HepG2 (cell line): ENCODE data around the gene CENPO. TPM values are rescaled to one million over a fixed set of nuclear protein-coding genes. Genes with fewer than 3 reads are reported as not detected.

ENCODE experiments used
- BATF2 ChIP-seq: sonication (generic); formaldehyde crosslinking; IDR thresholded peaks from 2 replicates; pipeline ENCODE4 v1.8.0; 2022; ENCODE audit warnings: mild to moderate bottlenecking, missing genetic modification reagents, moderate library complexity
- CEBPG ChIP-seq: IDR thresholded peaks from 2 replicates; pipeline ENCODE4 v1.6.1; 2016
- FOXK2 ChIP-seq: fragments of 450-650 bp; IDR thresholded peaks from 2 replicates; pipeline ENCODE4 v1.6.1; 2016
- HIVEP1 ChIP-seq: sonication (generic); formaldehyde crosslinking; IDR thresholded peaks from 2 replicates; pipeline ENCODE4 v1.4.0; 2020; ENCODE audit warnings: mild to moderate bottlenecking, missing genetic modification reagents
- HOXA9 ChIP-seq: sonication (generic); formaldehyde crosslinking; IDR thresholded peaks from 2 replicates; pipeline ENCODE4 v1.8.1; 2022; ENCODE audit warnings: missing genetic modification reagents, mild to moderate bottlenecking, moderate library complexity, borderline replicate concordance
- MAZ ChIP-seq, 2 experiments: sonication (generic) in 1 of 2; formaldehyde crosslinking in 1 of 2; IDR thresholded peaks; 2 replicates each; pipeline versions ENCODE4 v1.5.0 to v1.6.1; 2012 to 2020; ENCODE audit warnings: low read depth in 2 of 2, mild to moderate bottlenecking in 2 of 2, borderline replicate concordance in 1 of 2, improper control_type of control experiment in 1 of 2, low read length in 1 of 2, missing genetic modification reagents in 1 of 2, moderate library complexity in 1 of 2
- PTBP1 ChIP-seq: fragments of 200-400 bp; formaldehyde crosslinking; IDR thresholded peaks from 2 replicates; pipeline ENCODE4 v1.6.1; 2018; ENCODE audit warnings: low read length, low read depth; ENCODE audit not compliant: poor library complexity, severe bottlenecking
- RARA ChIP-seq: IDR thresholded peaks from 2 replicates; pipeline ENCODE4 v1.6.1; 2016; ENCODE audit warnings: missing genetic modification reagents, missing compliant biosample characterization
- RNF219 ChIP-seq: sonication (generic); formaldehyde crosslinking; IDR thresholded peaks from 2 replicates; pipeline ENCODE4 v1.5.0; 2020; ENCODE audit warnings: mild to moderate bottlenecking, missing genetic modification reagents
- SIX4 ChIP-seq: sonication (generic); formaldehyde crosslinking; IDR thresholded peaks from 2 replicates; pipeline ENCODE4 v1.4.0; 2020; ENCODE audit warnings: missing genetic modification reagents
- TGIF2 ChIP-seq: IDR thresholded peaks from 2 replicates; pipeline ENCODE4 v1.6.1; 2016; ENCODE audit warnings: control low read depth, missing compliant biosample characterization
- ZC3H13 ChIP-seq: sonication (generic); formaldehyde crosslinking; IDR thresholded peaks from 2 replicates; pipeline ENCODE4 v1.8.1; 2023; ENCODE audit warnings: mild to moderate bottlenecking, missing genetic modification reagents, moderate library complexity
- ZNF431 ChIP-seq: sonication (generic); formaldehyde crosslinking; IDR thresholded peaks from 2 replicates; pipeline ENCODE4 v1.9.0; 2022; ENCODE audit warnings: missing genetic modification reagents, low read depth, mild to moderate bottlenecking, borderline replicate concordance
- ZNF616 ChIP-seq: sonication (generic); formaldehyde crosslinking; IDR thresholded peaks from 2 replicates; pipeline ENCODE4 v1.5.0; 2020; ENCODE audit warnings: low read depth, mild to moderate bottlenecking, missing genetic modification reagents
- ZNF770 ChIP-seq: sonication (generic); formaldehyde crosslinking; IDR thresholded peaks from 2 replicates; pipeline ENCODE4 v1.5.0; 2020; ENCODE audit warnings: mild to moderate bottlenecking, missing genetic modification reagents
- ZNF891 ChIP-seq: sonication (generic); formaldehyde crosslinking; IDR thresholded peaks from 2 replicates; pipeline ENCODE4 v1.5.0; 2020; ENCODE audit warnings: mild to moderate bottlenecking, missing genetic modification reagents
- polyA plus RNA-seq, 8 experiments: library from polyadenylated mRNA; depleted of rRNA in 3 of 8; stranded (reverse) in 7 of 8; unstranded in 1 of 8; fragments of >200 nt; fragmentation: Illumina TruSeq in 4 of 8; extraction: Trizol in 4 of 8; gene quantifications; 2 replicates each; pipeline versions ENCODE4 v1.2.1 to v1.2.3, GENCODE V29; 2011 to 2016; ENCODE audit warnings: low read depth in 4 of 8, missing spikeins in 1 of 8, mixed read lengths in 1 of 8; ENCODE audit not compliant: insufficient read depth in 1 of 8
- total RNA-seq, 5 experiments: library from RNA; depleted of rRNA; stranded (reverse); fragments of >200 nt; fragmentation: Illumina TruSeq; extraction: Trizol; gene quantifications; 2 replicates each; pipeline ENCODE4 v1.2.3, GENCODE V29; 2016; ENCODE audit warnings: low read depth in 1 of 5
- TF ChIP-seq, protein P1 (sequence below): sonication (generic); formaldehyde crosslinking; IDR thresholded peaks from 2 replicates; pipeline ENCODE4 v1.9.0; 2021; ENCODE audit warnings: mild to moderate bottlenecking, missing genetic modification reagents

CENPO gene
- total and polyA plus RNA-seq, 2 of the 13 experiments (the other 11 are each of a cell fraction or from before 2014, with no cell fraction given): 19.7 to 35.5 TPM

DNA sequence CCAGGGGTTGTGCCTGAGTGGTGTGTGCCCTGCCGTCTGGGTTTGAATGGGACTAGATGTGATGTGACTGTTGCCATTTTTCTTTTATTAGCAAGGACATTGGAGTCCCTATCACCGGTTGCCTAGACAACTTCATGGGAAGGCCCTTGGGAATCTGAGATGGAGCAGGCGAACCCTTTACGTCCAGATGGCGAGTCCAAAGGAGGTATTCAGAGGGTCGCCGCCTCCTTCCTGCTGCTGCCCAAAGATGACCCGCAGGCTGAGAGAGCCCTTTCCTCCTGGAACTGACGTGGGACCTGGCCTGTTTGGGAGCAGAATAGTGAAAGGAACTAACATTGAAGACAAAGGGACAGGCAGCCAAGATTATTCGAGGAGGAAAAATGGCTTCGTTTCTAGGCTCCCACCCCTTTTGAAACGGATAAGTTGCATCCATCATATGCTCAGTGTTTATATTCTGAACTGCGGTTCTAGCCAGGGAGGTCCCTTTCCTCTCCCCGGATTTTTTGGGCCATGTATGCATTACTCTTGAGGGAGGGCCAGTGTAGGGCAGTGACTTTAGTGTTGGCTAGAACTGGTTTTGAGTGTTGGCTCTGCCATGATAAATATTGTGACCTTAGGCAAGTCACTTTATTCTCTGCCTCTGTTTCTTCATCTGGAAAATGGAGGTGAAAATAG, 673 bp downstream of the CENPO start (continued):
- TF ChIP-seq, protein P1, sequence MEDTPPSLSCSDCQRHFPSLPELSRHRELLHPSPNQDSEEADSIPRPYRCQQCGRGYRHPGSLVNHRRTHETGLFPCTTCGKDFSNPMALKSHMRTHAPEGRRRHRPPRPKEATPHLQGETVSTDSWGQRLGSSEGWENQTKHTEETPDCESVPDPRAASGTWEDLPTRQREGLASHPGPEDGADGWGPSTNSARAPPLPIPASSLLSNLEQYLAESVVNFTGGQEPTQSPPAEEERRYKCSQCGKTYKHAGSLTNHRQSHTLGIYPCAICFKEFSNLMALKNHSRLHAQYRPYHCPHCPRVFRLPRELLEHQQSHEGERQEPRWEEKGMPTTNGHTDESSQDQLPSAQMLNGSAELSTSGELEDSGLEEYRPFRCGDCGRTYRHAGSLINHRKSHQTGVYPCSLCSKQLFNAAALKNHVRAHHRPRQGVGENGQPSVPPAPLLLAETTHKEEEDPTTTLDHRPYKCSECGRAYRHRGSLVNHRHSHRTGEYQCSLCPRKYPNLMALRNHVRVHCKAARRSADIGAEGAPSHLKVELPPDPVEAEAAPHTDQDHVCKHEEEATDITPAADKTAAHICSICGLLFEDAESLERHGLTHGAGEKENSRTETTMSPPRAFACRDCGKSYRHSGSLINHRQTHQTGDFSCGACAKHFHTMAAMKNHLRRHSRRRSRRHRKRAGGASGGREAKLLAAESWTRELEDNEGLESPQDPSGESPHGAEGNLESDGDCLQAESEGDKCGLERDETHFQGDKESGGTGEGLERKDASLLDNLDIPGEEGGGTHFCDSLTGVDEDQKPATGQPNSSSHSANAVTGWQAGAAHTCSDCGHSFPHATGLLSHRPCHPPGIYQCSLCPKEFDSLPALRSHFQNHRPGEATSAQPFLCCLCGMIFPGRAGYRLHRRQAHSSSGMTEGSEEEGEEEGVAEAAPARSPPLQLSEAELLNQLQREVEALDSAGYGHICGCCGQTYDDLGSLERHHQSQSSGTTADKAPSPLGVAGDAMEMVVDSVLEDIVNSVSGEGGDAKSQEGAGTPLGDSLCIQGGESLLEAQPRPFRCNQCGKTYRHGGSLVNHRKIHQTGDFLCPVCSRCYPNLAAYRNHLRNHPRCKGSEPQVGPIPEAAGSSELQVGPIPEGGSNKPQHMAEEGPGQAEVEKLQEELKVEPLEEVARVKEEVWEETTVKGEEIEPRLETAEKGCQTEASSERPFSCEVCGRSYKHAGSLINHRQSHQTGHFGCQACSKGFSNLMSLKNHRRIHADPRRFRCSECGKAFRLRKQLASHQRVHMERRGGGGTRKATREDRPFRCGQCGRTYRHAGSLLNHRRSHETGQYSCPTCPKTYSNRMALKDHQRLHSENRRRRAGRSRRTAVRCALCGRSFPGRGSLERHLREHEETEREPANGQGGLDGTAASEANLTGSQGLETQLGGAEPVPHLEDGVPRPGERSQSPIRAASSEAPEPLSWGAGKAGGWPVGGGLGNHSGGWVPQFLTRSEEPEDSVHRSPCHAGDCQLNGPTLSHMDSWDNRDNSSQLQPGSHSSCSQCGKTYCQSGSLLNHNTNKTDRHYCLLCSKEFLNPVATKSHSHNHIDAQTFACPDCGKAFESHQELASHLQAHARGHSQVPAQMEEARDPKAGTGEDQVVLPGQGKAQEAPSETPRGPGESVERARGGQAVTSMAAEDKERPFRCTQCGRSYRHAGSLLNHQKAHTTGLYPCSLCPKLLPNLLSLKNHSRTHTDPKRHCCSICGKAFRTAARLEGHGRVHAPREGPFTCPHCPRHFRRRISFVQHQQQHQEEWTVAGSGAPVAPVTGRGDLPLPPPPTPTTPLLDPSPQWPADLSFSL (CRISPR knock-in tag): no peak
- no peak for TF ChIP-seq RARA (CRISPR knock-in tag)
- TF ChIP-seq HIVEP1 (CRISPR knock-in tag): no peak
- no peak for TF ChIP-seq RNF219 (CRISPR knock-in tag)
- no peak for TF ChIP-seq HOXA9 (CRISPR knock-in tag)
- TF ChIP-seq ZC3H13 (CRISPR knock-in tag): no peak
- TF ChIP-seq MAZ (IDR thresholded peaks at IDR 0.05; ENCODE audit: borderline replicate concordance, low read depth, low read length): no peak
- no peak for TF ChIP-seq MAZ (CRISPR knock-in tag; IDR thresholded peaks at IDR 0.05; ENCODE audit: low read depth)
- TF ChIP-seq ZNF431 (CRISPR knock-in tag): no peak
- no peak for TF ChIP-seq ZNF770 (CRISPR knock-in tag)
- no peak for TF ChIP-seq CEBPG (CRISPR knock-in tag)
- TF ChIP-seq BATF2 (CRISPR knock-in tag): no peak
- no peak for TF ChIP-seq ZNF891 (CRISPR knock-in tag)
- TF ChIP-seq TGIF2 (CRISPR knock-in tag): no peak
- no peak for TF ChIP-seq FOXK2
- TF ChIP-seq SIX4 (CRISPR knock-in tag): no peak
- TF ChIP-seq PTBP1: no peak
- TF ChIP-seq ZNF616: no peak
